ENCODE results near the gene SREK1IP1. TPM values are rescaled to one million over a fixed set of nuclear protein-coding genes. Genes with fewer than 3 reads are reported as not detected.
"Not testable (repeated sequence)": the region's sequence is repeated elsewhere in the genome, so short reads cannot be mapped to it uniquely, and the experiment has no call there.

SREK1IP1 gene
- total RNA-seq, 1 experiment from 2014 or later: 16.4 TPM

- no peaks in the 10 kb centered on the region for H3K4me1 Mint-ChIP-seq (ENCODE audit: low read depth, unreplicated experiment)
- CTCF ChIA-PET: no interaction called here
- no peak for TF ChIP-seq CTCF (IDR thresholded peaks at IDR 0.05; ENCODE audit: unreplicated experiment)
- no peak for DNase-seq
- H3K27me3 Mint-ChIP-seq (ENCODE audit: unreplicated experiment): no peaks in the 10 kb centered on the region
- no peaks in the 10 kb centered on the region for H3K36me3 Mint-ChIP-seq (ENCODE audit: insufficient read depth, unreplicated experiment)
- no TSS peak for BruUV-seq (replicated peaks)
- no peak overlapping the region for H3K27ac Mint-ChIP-seq (ENCODE audit: unreplicated experiment)
- H3K9me3 Mint-ChIP-seq (ENCODE audit: low read depth, unreplicated experiment): no peaks in the 10 kb centered on the region
- no peak overlapping the region for H3K4me3 Mint-ChIP-seq (ENCODE audit: low read depth, unreplicated experiment)
- intact Hi-C loops (cut with micrococcal nuclease; ENCODE audit: unreplicated experiment): no loop called here
Observed at GRCh38 chr5:64744914-64745313, 23.6 kb downstream of the SREK1IP1 start.

- CTCF ChIA-PET: no interaction called here
- Mint-ChIP-seq H3K4me3 (ENCODE audit: low read depth, unreplicated experiment) (no peak overlapping the region), H3K27ac (ENCODE audit: unreplicated experiment) (no peak overlapping the region), H3K27me3 (ENCODE audit: unreplicated experiment) (no peaks in the 10 kb centered on the region), H3K36me3 (ENCODE audit: insufficient read depth, unreplicated experiment) (no peaks in the 10 kb centered on the region), H3K9me3 (ENCODE audit: low read depth, unreplicated experiment) (no peaks in the 10 kb centered on the region), H3K4me1 (ENCODE audit: low read depth, unreplicated experiment) (no peaks in the 10 kb centered on the region)
- no TSS peak for BruUV-seq (replicated peaks)
- no peak for DNase-seq
- no peak for TF ChIP-seq CTCF (IDR thresholded peaks at IDR 0.05; ENCODE audit: unreplicated experiment)
- intact Hi-C loops (cut with micrococcal nuclease; ENCODE audit: unreplicated experiment): no loop called here
Observed at GRCh38 chr5:64742821-64743220, 25.7 kb downstream of the SREK1IP1 start.

- no peak for TF ChIP-seq CTCF (IDR thresholded peaks at IDR 0.05; ENCODE audit: unreplicated experiment)
- Mint-ChIP-seq H3K36me3 (ENCODE audit: insufficient read depth, unreplicated experiment) (no peaks in the 10 kb centered on the region), H3K27me3 (ENCODE audit: unreplicated experiment) (no peaks in the 10 kb centered on the region), H3K27ac (ENCODE audit: unreplicated experiment) (no peak overlapping the region), H3K4me3 (ENCODE audit: low read depth, unreplicated experiment) (no peak overlapping the region), H3K9me3 (ENCODE audit: low read depth, unreplicated experiment) (no peaks in the 10 kb centered on the region), H3K4me1 (ENCODE audit: low read depth, unreplicated experiment) (no peaks in the 10 kb centered on the region)
- no TSS peak for BruUV-seq (replicated peaks)
- no peak for DNase-seq
- CTCF ChIA-PET: no interaction called here
- intact Hi-C loops (cut with micrococcal nuclease; ENCODE audit: unreplicated experiment): no loop called here
Observed at GRCh38 chr5:64742411-64742810, 26.1 kb downstream of the SREK1IP1 start.

- TF ChIP-seq CTCF (IDR thresholded peaks at IDR 0.05; ENCODE audit: unreplicated experiment): no peak
- DNase-seq: no peak
- Mint-ChIP-seq H3K9me3 (ENCODE audit: low read depth, unreplicated experiment) (no peaks in the 10 kb centered on the region), H3K27me3 (ENCODE audit: unreplicated experiment) (no peaks in the 10 kb centered on the region), H3K36me3 (ENCODE audit: insufficient read depth, unreplicated experiment) (no peaks in the 10 kb centered on the region), H3K27ac (ENCODE audit: unreplicated experiment) (no peak overlapping the region), H3K4me1 (ENCODE audit: low read depth, unreplicated experiment) (no peaks in the 10 kb centered on the region), H3K4me3 (ENCODE audit: low read depth, unreplicated experiment) (no peak overlapping the region)
- intact Hi-C loops (cut with micrococcal nuclease; ENCODE audit: unreplicated experiment): no loop called here
- CTCF ChIA-PET: no interaction called here
- no TSS peak for BruUV-seq (replicated peaks)
Observed at GRCh38 chr5:64727150-64727549, 41.3 kb downstream of the SREK1IP1 start.

- intact Hi-C loops (cut with micrococcal nuclease; ENCODE audit: unreplicated experiment): no loop called here
- no peak overlapping the region for H3K4me3 Mint-ChIP-seq (ENCODE audit: low read depth, unreplicated experiment)
- H3K27ac Mint-ChIP-seq (ENCODE audit: unreplicated experiment): no peak overlapping the region
- no peaks in the 10 kb centered on the region for H3K4me1 Mint-ChIP-seq (ENCODE audit: low read depth, unreplicated experiment)
- H3K36me3 Mint-ChIP-seq (ENCODE audit: insufficient read depth, unreplicated experiment): no peaks in the 10 kb centered on the region
- TF ChIP-seq CTCF (IDR thresholded peaks at IDR 0.05; ENCODE audit: unreplicated experiment): no peak
- CTCF ChIA-PET: no interaction called here
- no TSS peak for BruUV-seq (replicated peaks)
- no peaks in the 10 kb centered on the region for H3K27me3 Mint-ChIP-seq (ENCODE audit: unreplicated experiment)
- no peak for DNase-seq
- H3K9me3 Mint-ChIP-seq (ENCODE audit: low read depth, unreplicated experiment): no peaks in the 10 kb centered on the region
Observed at GRCh38 chr5:64722588-64722987, 45.9 kb downstream of the SREK1IP1 start.

- H3K4me1 Mint-ChIP-seq (ENCODE audit: low read depth, unreplicated experiment); intact Hi-C loops (cut with micrococcal nuclease; ENCODE audit: unreplicated experiment); CTCF ChIA-PET; H3K9me3 Mint-ChIP-seq (ENCODE audit: low read depth, unreplicated experiment); H3K27ac Mint-ChIP-seq (ENCODE audit: unreplicated experiment); DNase-seq; BruUV-seq (replicated peaks); H3K27me3 Mint-ChIP-seq (ENCODE audit: unreplicated experiment); H3K36me3 Mint-ChIP-seq (ENCODE audit: insufficient read depth, unreplicated experiment); H3K4me3 Mint-ChIP-seq (ENCODE audit: low read depth, unreplicated experiment): not testable (repeated sequence)
Observed at GRCh38 chr5:64714495-64714894, 54.0 kb downstream of the SREK1IP1 start.
